GM12872 (cell line): ENCODE data around the gene SETBP1.

Experiments used
- CTCF ChIP-seq: IDR thresholded peaks from 3 replicates; pipeline ENCODE4 v1.5.1; 2011; ENCODE audit warnings: low read depth, mild to moderate bottlenecking, low read length, moderate library complexity; ENCODE audit not compliant: insufficient read depth

SETBP1 gene

GRCh38 chr18:45066886-45067285, 386.2 kb downstream of the SETBP1 start:
- no peak for TF ChIP-seq CTCF

- no peak for TF ChIP-seq CTCF
Measured at GRCh38 chr18:45068400-45069094, 387.9 kb downstream of the SETBP1 start.

GRCh38 chr18:45069546-45069945, 388.9 kb downstream of the SETBP1 start:
- TF ChIP-seq CTCF, result no peak

- no peak for TF ChIP-seq CTCF
Measured at GRCh38 chr18:45071956-45072355, 391.3 kb downstream of the SETBP1 start.

GRCh38 chr18:45073556-45073955, 392.9 kb downstream of the SETBP1 start:
- TF ChIP-seq CTCF, result no peak

GRCh38 chr18:45081566-45082181, 401.0 kb downstream of the SETBP1 start:
- no peak for TF ChIP-seq CTCF

- no peak for TF ChIP-seq CTCF
Measured at GRCh38 chr18:45083226-45083855, 402.7 kb downstream of the SETBP1 start.
